ENCODE data around the gene MAGEA12.
"Not testable (repeated sequence)": the region's sequence is repeated elsewhere in the genome, so short reads cannot be mapped to it uniquely, and the experiment has no call there.

MAGEA12 gene

GRCh38 chrX:152761582-152761981 is 28.0 kb downstream of the MAGEA12 start:
- not testable (repeated sequence) for DNase-seq (ENCODE audit: low spot score)

GRCh38 chrX:152766562-152766961 is 33.0 kb downstream of the MAGEA12 start:
- DNase-seq (ENCODE audit: low spot score): not testable (repeated sequence)

GRCh38 chrX:152769549-152770289 is 36.2 kb downstream of the MAGEA12 start, which contains the start of gene MAGEA6:
MAGEA6 (minus strand) TSS chrX:152769689; CDS start chrX:152767650, 2,039 bp downstream.
- not testable (repeated sequence) for DNase-seq (ENCODE audit: low spot score)

- not testable (repeated sequence) for DNase-seq (ENCODE audit: low spot score)
These were observed 53.5 kb downstream of the MAGEA12 start for GRCh38 chrX:152787062-152787461.

Measured in AG08395 (cell line).